Adipocyte (in vitro differentiated cells): ENCODE results near the gene FAAP24.
"Not testable (repeated sequence)": the region's sequence is repeated elsewhere in the genome, so short reads cannot be mapped to it uniquely, and the experiment has no call there.

Experiments
- DNase-seq: peaks from one replicate; pipeline ENCODE4 v3.0.0-alpha.2; 2015; ENCODE audit warnings: low read depth
- H3K27me3 ChIP-seq: replicated peaks from 2 replicates; pipeline ENCODE4 v1.7.0; 2013; ENCODE audit warnings: mild to moderate bottlenecking, low read length, moderate library complexity; ENCODE audit not compliant: control insufficient read depth, insufficient read depth
- H3K36me3 ChIP-seq: 2 replicates; pipeline ENCODE4 v1.7.0; 2013; ENCODE audit warnings: low read length, mild to moderate bottlenecking, moderate library complexity; ENCODE audit not compliant: control insufficient read depth, insufficient read depth, severe bottlenecking
- H3K4me1 ChIP-seq: 2 replicates; pipeline ENCODE4 v1.7.0; 2013; ENCODE audit warnings: mild to moderate bottlenecking, low read length, moderate library complexity; ENCODE audit not compliant: control insufficient read depth, insufficient read depth
- H3K4me3 ChIP-seq: 2 replicates; pipeline ENCODE4 v1.7.0; 2013; ENCODE audit warnings: mild to moderate bottlenecking, low read length, moderate library complexity
- H3K9ac ChIP-seq: 2 replicates; pipeline ENCODE4 v1.7.0; 2013; ENCODE audit warnings: mild to moderate bottlenecking, low read length, moderate library complexity
- H3K9me3 ChIP-seq: 2 replicates; pipeline ENCODE4 v1.7.0; 2013; ENCODE audit warnings: mild to moderate bottlenecking, low read length, moderate library complexity; ENCODE audit not compliant: control insufficient read depth

FAAP24 gene

DNA sequence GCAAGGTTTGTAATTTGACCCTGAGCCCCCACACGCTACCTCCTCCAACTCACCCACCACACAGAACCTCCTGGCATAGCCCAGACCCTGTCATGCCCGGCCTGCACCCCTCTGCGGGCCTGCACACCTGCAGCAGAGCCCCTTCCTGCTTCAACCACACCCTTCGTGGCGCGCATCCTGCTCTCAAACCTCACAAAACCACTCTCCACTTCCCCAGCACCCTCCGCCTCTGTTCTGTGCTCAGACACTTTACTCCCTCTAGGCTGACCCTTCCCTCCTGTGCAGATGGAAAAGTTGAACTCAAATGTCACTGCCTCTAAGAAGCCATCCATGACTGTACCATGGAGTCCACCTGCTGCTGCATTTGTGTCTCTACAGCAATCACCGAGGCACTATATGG is 28.5 kb downstream of the FAAP24 start:
- H3K4me1 ChIP-seq: no peaks in the 10 kb centered on the region
- no peak overlapping the region for H3K9ac ChIP-seq
- H3K36me3 ChIP-seq: no peaks in the 10 kb centered on the region
- H3K4me3 ChIP-seq: no peak overlapping the region
- DNase-seq: no peak
- no peaks in the 10 kb centered on the region for H3K9me3 ChIP-seq
- no peaks in the 10 kb centered on the region for H3K27me3 ChIP-seq

DNA sequence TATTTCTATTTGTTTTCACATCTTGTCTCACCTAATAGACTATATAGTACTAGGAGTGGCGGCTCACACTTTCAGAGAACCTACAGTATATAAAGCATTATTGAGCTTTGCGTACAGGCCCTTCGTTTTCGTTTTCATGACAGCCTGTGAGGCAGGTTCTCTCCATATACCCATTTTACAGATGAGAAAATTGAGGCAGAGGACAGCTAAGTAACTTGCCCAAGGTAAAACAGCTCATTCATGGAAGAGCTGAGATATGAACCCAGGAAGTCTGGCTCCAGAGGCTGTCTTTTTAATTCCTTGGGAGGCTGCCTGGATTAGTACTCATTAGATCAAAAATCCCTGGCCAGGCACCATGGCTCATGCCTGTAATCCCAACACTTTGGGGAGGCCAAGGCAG is 28.9 kb downstream of the FAAP24 start:
- DNase-seq: no peak
- Histone ChIP-seq H3K4me1 (no peaks in the 10 kb centered on the region), H3K9ac (no peak overlapping the region), H3K36me3 (no peaks in the 10 kb centered on the region), H3K27me3 (no peaks in the 10 kb centered on the region), H3K4me3 (no peak overlapping the region), H3K9me3 (no peaks in the 10 kb centered on the region)

DNA sequence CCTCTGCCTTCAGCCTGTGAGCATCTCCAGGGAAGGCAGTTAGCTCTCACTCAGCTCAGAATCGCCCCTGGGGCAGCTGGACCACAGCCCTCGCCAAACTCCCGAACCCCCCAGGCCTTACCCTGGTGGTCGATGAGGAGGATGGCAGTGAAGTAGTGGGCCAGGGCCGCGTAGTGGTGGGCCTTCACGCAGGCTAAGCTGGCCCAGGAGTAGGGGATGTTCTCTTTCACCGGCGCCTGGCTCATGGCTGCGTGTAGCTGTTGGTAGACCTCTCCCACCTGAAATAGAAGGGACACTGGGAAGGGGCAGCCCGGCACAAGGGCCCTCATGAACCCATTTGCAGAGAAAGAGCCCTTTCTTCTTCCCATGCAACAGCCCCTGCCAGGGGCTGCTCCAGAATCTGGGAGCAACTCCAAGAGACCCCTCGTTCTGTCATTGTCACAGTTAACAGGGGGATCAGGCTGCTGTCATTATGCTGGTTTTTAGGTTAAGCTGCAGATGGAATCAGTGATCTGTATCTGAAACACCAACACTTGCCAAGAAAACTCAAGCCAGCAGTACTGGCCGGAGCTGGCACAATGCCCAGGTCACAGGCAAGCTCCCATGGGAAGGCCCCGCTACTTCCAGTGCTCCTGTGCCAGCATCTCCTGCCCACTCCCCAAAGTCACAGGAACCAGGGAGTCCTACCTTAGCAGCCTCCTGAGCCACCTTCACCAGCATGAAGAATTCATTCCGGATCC is 30.3 kb downstream of the FAAP24 start:
- DNase-seq, H3K36me3 ChIP-seq, H3K9me3 ChIP-seq, H3K4me1 ChIP-seq, H3K4me3 ChIP-seq, H3K27me3 ChIP-seq, H3K9ac ChIP-seq: not testable (repeated sequence)

DNA sequence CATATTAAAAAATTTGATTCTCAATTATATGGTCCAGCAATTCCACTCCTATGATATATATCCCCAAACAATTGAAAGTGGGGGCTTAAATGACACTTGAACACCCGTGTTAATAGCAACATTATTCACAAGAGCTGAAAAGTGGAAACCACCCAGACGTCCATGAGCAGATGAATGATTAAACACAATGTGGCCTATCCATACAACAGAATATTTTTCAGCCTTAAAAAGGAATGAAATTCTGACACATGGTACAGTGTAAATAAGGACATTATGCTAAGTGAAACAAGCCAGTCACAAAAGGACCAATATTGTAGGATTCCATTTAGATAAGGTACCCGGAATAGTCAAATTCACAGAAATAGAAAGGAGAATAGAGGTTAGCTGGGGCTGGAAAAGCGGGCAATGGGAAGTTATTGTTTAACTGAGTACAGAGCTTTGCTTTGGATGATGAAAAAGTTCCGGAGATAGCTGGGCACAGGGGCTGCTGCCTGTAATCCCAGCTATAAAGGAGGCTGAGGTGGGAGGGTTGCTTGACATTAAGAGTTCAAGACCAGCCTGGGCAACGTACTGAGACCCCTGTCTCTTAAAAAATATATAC is 31.5 kb downstream of the FAAP24 start:
- not testable (repeated sequence) for H3K27me3 ChIP-seq, H3K4me3 ChIP-seq, H3K4me1 ChIP-seq, H3K36me3 ChIP-seq, H3K9ac ChIP-seq, H3K9me3 ChIP-seq, DNase-seq

DNA sequence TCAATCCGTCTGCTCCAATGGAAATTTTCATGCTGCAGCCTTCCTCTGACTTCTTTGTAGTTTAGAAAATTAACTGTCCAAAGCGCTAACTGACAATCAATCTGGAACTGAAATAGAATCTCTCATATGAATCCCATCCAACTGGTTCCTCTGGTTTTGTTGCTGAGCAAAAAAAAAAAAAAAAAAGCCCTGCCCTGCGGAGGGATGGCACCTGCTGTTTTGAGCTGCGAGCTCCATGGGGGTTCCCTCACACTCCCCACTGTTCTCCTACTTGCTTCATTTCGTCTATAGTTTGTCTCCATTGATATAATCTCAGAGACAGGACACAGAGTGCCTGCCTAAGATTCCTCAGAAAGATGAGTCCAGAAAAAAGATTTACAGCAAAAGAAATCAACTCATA is 33.4 kb downstream of the FAAP24 start:
- no peak for DNase-seq
- no peaks in the 10 kb centered on the region for H3K27me3 ChIP-seq

DNA sequence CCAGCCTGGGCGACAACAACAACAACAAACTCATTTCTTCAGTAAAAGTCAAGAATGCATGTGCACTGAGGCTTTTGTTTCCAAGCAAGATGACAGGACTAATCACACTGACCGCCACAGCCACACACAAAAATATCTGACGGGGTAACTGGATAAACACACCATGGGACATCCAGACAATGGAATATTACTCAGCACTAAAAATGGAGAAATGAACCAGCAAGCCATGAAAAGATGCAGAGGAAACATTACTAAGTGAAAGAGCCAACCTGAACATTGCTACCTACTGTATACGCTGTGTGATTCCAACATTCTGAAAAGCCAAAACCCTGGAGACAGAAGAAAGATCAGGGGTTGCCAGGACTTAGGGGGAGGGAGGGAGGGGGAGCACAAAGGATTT is 36.7 kb downstream of the FAAP24 start:
- no peak overlapping the region for H3K9ac ChIP-seq
- H3K4me1 ChIP-seq: no peaks in the 10 kb centered on the region
- no peak overlapping the region for H3K4me3 ChIP-seq
- H3K27me3 ChIP-seq: no peaks in the 10 kb centered on the region
- no peaks in the 10 kb centered on the region for H3K9me3 ChIP-seq
- H3K36me3 ChIP-seq: no peaks in the 10 kb centered on the region
- DNase-seq: no peak

More for the DNA sequence above, 33.4 kb downstream of the FAAP24 start:
- H3K4me3 ChIP-seq: no peak overlapping the region
- H3K9me3 ChIP-seq: no peaks in the 10 kb centered on the region
- H3K36me3 ChIP-seq: no peaks in the 10 kb centered on the region
- no peak overlapping the region for H3K9ac ChIP-seq
- no peaks in the 10 kb centered on the region for H3K4me1 ChIP-seq

DNA sequence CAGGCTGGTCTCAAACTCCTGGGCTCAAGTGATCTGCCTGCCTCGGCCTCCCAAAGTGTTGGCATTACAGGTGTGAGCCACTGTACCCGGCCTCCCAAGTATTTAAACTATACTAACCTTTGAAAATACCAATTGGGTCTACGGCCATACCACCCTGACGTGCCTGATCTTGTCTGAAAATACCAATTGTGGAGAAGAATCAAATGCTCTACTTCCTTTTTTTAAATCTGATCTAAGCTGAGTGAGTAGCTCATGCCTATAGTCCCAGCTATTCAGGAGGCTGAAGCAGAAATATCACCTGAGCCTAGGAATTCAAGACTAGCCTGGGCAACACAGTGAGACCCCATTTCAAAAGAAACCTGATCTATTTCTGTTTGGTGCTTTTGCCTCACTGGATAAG is 38.8 kb downstream of the FAAP24 start:
- not testable (repeated sequence) for DNase-seq, H3K27me3 ChIP-seq, H3K9me3 ChIP-seq, H3K4me1 ChIP-seq, H3K9ac ChIP-seq, H3K36me3 ChIP-seq, H3K4me3 ChIP-seq

DNA sequence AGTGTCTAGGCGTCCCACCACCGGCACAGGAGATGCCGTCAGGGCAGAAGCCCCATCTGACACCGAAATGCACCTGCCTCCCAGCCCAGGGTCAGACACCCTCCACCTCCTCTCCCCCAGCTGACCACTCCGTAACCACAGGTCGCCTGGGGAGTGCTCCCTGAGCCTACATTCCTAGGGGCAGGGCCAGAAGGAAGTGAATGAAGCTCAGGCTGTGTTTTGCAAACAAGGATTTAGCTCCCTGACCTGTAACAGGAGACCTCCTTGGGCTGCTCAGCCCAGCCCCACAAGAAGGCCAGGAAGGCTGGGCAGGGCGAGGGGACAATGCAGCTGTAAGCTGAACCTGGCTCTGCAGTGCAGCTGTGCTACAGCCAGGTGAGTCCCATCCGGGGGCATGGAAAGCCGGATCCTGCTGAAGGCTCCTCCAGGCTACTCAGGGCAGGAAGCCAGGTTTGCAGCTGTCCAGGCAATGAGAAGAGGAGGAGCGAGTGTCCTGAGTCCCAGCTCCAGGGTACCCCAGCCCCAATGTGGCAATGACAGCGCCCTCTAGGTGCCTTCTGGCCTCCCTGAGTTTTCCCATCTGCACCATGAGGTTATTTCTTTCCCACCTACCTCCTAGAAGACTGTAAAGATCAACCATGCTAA is 50.6 kb downstream of the FAAP24 start:
- Histone ChIP-seq H3K9ac (no peak overlapping the region), H3K36me3 (no peaks in the 10 kb centered on the region), H3K27me3 (no peaks in the 10 kb centered on the region), H3K4me3 (no peak overlapping the region), H3K9me3 (no peaks in the 10 kb centered on the region), H3K4me1 (no peaks in the 10 kb centered on the region)
- DNase-seq: no peak

DNA sequence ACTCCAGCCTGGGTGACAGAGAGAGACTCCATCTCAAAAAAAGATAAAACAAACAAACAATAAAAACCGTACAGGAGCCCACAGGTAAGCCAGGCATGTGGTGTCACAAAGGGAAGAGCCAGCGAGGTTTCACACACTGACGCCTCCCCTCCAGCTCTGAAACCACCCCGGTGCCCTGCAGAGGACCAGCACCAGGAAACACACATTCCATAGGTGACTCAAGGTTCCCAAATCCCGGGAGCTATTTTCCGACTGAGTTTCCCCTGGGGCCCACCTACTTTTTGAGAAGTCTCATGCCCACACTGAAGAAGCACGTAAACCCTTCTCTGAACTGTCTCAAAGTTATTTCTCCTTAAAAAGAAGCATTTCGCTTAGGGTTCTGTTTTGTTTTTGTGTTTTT is 52.4 kb downstream of the FAAP24 start:
- Histone ChIP-seq H3K36me3 (no peaks in the 10 kb centered on the region), H3K27me3 (no peaks in the 10 kb centered on the region), H3K9ac (no peak overlapping the region), H3K4me3 (no peak overlapping the region), H3K9me3 (no peaks in the 10 kb centered on the region), H3K4me1 (no peaks in the 10 kb centered on the region)
- DNase-seq: no peak

DNA sequence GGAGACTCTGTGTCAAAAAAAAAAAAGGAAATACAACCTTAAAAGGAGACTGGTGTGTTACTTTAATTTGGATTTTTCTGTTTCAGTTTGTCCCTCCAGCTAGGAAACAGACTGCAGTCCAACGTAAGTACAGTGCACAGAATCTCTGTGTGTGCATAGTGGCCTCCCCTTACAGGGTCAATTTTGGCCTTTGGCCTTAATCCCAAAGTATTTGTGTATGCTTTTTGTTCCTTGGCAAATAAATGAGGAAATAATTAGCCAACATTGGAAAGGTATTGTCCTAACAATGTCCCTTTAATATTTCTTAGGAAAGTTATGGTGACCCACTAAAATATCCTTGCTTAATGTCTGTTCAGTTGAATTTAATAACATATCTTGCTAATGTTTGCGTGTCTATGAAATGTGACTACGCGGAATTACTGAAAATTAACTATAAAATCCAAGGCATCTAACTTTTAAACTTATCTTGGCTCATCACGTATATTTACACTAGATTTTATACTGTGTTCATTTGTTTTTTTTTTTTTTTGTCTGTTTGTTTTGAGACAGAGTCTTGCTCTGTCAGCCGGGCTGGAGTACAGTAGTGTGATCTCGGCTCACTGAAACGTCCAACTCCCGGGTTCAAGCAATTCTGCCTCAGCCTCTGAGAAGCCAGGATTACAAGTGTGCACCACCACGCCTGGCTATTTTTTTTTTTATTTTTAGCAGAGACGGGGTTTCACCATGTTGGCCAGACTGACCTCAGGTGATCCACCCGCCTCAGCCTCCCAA is 53.6 kb downstream of the FAAP24 start:
- H3K9me3 ChIP-seq, H3K4me3 ChIP-seq, H3K9ac ChIP-seq, H3K27me3 ChIP-seq, DNase-seq, H3K36me3 ChIP-seq, H3K4me1 ChIP-seq: not testable (repeated sequence)

DNA sequence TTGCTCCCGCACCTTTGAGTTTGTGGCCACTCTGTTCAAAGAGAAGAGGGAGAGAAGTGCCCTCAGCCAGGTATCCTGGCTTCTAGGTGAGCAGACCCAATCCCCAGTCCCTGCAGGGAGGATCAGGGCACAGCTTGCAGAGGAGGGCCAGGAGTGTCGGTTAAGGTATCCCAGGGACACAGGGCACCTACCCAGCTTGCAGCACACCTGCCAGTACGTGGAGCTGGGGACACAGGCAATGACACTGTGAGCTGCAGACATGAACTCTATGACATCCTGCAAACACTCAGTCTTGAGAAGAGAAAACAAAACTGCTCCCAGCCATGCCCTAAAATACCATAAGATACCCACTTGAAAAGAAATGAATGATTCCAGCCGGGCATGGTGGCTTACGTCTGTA is 54.6 kb downstream of the FAAP24 start:
- H3K9me3 ChIP-seq, H3K27me3 ChIP-seq, DNase-seq, H3K9ac ChIP-seq, H3K36me3 ChIP-seq, H3K4me3 ChIP-seq, H3K4me1 ChIP-seq: not testable (repeated sequence)
